Osteocyte (in vitro differentiated cells): ENCODE measurements around the gene IMMP2L. TPM values are rescaled to one million over a fixed set of nuclear protein-coding genes. Genes with fewer than 3 reads are reported as not detected.
"Not testable (repeated sequence)": the region's sequence is repeated elsewhere in the genome, so short reads cannot be mapped to it uniquely, and the experiment has no call there.

Experiments
- DNase-seq: peaks from one replicate; pipeline ENCODE4 v3.0.0; 2021; ENCODE audit warnings: mixed read lengths; ENCODE audit not compliant: unreplicated experiment; ENCODE audit errors: extremely low spot score
- H3K27ac Mint-ChIP-seq: one replicate; pipeline ENCODE4 v1.8.0; 2021; ENCODE audit warnings: mild to moderate bottlenecking, mixed read lengths; ENCODE audit not compliant: unreplicated experiment
- H3K27me3 Mint-ChIP-seq: one replicate; pipeline ENCODE4 v1.8.0; 2021; ENCODE audit warnings: mixed read lengths; ENCODE audit not compliant: unreplicated experiment
- H3K36me3 Mint-ChIP-seq: one replicate; pipeline ENCODE4 v1.8.0; 2021; ENCODE audit warnings: mixed read lengths; ENCODE audit not compliant: unreplicated experiment
- H3K4me1 Mint-ChIP-seq: one replicate; pipeline ENCODE4 v1.8.0; 2021; ENCODE audit warnings: mixed read lengths; ENCODE audit not compliant: unreplicated experiment
- H3K4me3 Mint-ChIP-seq: one replicate; pipeline ENCODE4 v1.8.0; 2021; ENCODE audit warnings: mild to moderate bottlenecking, moderate library complexity, mixed read lengths; ENCODE audit not compliant: unreplicated experiment
- H3K9me3 Mint-ChIP-seq: one replicate; pipeline ENCODE4 v1.8.0; 2021; ENCODE audit warnings: mixed read lengths; ENCODE audit not compliant: unreplicated experiment
- total RNA-seq: library from RNA; stranded (reverse); gene quantifications from 2 replicates; pipeline ENCODE4 v1.2.1, GENCODE V29; 2021
- TF ChIP-seq, protein P1 (sequence below): fragments of 200-600 bp; sonication (generic); IDR thresholded peaks from 2 replicates; pipeline ENCODE4 v1.5.0; 2021; ENCODE audit warnings: antibody characterized with exemption, mild to moderate bottlenecking, moderate library complexity

The IMMP2L gene
- total RNA-seq, 1 donor from 2014 or later = 15.6 TPM

DNA sequence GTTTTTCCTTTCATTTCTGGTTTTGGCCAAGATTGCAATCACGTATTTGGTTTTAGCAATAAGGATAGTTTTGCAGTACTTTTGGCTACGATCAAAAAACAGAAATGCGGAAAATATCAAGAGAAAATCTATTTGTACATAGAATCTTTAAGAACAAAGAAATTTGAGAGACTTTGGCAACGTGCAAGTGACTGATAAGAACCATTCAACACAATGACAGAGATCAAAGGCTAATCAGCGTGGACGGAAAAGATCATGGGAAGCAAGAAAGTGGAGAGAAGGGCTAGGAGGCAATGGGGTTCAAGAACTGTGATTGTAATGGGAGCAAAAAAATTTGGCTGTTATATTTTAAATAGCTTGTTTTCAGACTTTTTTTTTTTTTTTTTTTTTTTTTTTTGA is 487.5 kb downstream of the IMMP2L start:
- Mint-ChIP-seq H3K4me3 (no peak overlapping the region), H3K9me3 (no peaks in the 10 kb centered on the region), H3K4me1 (peaks cover 18% of the 10 kb centered on the region), H3K27me3 (no peaks in the 10 kb centered on the region), H3K36me3 (no peaks in the 10 kb centered on the region), H3K27ac (no peak overlapping the region)
- DNase-seq = no peak
- TF ChIP-seq, protein P1, sequence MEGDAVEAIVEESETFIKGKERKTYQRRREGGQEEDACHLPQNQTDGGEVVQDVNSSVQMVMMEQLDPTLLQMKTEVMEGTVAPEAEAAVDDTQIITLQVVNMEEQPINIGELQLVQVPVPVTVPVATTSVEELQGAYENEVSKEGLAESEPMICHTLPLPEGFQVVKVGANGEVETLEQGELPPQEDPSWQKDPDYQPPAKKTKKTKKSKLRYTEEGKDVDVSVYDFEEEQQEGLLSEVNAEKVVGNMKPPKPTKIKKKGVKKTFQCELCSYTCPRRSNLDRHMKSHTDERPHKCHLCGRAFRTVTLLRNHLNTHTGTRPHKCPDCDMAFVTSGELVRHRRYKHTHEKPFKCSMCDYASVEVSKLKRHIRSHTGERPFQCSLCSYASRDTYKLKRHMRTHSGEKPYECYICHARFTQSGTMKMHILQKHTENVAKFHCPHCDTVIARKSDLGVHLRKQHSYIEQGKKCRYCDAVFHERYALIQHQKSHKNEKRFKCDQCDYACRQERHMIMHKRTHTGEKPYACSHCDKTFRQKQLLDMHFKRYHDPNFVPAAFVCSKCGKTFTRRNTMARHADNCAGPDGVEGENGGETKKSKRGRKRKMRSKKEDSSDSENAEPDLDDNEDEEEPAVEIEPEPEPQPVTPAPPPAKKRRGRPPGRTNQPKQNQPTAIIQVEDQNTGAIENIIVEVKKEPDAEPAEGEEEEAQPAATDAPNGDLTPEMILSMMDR = no peak

DNA sequence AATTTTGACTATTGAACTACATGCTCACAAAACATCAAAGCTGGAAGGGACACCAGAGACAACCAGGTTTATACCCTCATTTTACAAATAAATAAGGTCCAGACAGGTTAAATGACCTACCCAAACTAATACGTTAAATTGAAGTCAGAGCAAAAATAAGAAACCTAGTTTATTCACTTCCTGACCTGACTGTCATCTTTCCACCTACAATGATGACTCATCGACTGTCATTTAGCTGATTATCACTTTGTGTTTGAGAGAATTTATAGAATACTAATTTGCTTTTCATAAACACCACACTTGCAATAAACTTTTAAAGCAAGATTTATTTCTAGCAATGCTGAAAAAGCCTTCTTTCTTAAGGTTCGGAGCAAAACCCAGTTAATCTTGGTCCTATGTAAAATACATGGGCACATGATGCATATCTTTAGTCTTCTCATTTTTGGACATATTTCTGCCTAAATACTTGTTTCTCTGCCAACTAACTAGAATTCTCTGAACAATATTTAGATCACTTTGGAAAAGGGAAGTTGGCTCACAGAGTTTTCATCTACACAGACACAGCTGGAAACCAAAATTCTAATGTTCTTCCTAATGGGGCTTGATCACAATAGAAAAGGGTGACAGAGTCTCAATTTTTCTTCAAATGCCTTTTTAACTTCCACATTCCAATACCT is 488.1 kb downstream of the IMMP2L start:
- TF ChIP-seq, protein P1 = no peak
- DNase-seq = no peak
- Mint-ChIP-seq H3K9me3 (no peaks in the 10 kb centered on the region), H3K4me1 (peaks cover 18% of the 10 kb centered on the region), H3K4me3 (no peak overlapping the region), H3K27ac (no peak overlapping the region), H3K27me3 (no peaks in the 10 kb centered on the region), H3K36me3 (no peaks in the 10 kb centered on the region)

DNA sequence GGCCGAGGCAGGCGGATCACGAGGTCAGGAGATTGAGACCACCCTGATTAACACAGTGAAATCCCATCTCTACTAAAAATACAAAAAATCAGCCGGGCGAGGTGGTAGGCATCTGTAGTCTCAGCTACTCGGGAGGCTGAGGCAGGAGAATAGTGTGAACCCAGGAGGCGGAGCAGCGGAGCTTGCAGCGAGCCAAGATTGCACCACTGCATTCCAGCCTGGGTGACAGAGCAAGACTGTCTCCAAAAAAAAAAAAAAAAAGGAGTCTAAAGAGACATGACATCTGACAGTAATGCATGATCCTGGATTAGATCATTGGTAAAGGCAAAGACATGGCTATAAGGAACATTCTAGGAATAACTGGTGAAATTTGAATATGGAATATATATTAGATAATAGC is 489.6 kb downstream of the IMMP2L start:
- not testable (repeated sequence) for H3K27me3 Mint-ChIP-seq, H3K36me3 Mint-ChIP-seq, DNase-seq, H3K27ac Mint-ChIP-seq, H3K4me3 Mint-ChIP-seq, H3K9me3 Mint-ChIP-seq
- peaks cover 18% of the 10 kb centered on the region for H3K4me1 Mint-ChIP-seq

DNA sequence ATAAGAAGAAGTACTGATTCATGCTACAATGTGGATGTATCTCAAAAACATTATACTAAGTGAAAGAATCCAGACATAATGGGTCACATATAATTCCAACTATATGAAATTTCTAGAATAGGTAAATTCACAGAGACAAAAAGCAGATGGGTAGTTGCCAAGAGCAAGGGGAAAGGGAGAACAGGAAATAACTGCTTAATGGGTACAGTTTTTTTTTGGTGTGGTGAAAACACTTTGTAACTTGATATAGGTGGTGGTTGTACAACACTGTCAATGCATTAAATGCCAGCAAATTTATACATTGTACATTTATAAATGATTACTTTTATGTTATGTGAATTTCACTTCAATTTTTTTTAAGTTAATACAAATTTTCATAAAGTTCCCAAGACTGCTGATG is 490.7 kb downstream of the IMMP2L start:
- Mint-ChIP-seq H3K27me3 (no peaks in the 10 kb centered on the region), H3K27ac (no peak overlapping the region), H3K4me3 (no peak overlapping the region), H3K36me3 (no peaks in the 10 kb centered on the region), H3K4me1 (peaks cover 18% of the 10 kb centered on the region), H3K9me3 (no peaks in the 10 kb centered on the region)
- TF ChIP-seq, protein P1 = no peak
- no peak for DNase-seq

DNA sequence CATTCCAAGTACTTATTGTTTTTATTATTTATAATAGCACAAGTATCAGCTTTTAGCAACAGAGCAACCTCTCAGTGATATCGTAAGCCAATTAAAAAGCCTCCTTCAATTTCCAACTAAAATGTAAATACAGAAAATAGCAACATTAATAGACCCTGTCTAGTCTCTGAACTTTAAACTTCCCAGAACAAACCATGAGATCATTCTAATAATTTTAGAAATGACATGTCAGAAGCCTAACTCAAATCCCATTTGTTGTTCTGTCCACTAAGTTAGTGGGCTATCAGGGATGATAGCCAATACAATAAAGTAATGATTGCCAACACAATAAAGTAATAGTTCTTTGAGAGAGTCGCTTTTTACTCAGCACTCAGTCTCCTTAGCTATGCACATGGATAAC is 493.7 kb downstream of the IMMP2L start:
- H3K4me3 Mint-ChIP-seq = no peak overlapping the region
- H3K9me3 Mint-ChIP-seq = peaks cover 5% of the 10 kb centered on the region
- no peaks in the 10 kb centered on the region for H3K27me3 Mint-ChIP-seq
- H3K4me1 Mint-ChIP-seq = peaks cover 7% of the 10 kb centered on the region
- TF ChIP-seq, protein P1 = no peak
- no peak for DNase-seq
- no peaks in the 10 kb centered on the region for H3K36me3 Mint-ChIP-seq
- H3K27ac Mint-ChIP-seq = no peak overlapping the region
